ENCODE measurements around the gene FSCN2. TPM values are rescaled to one million over a fixed set of nuclear protein-coding genes. Genes with fewer than 3 reads are reported as not detected.

Gene FSCN2
- total RNA-seq, 1 experiment from 2014 or later, result 1.6 TPM

- no peak overlapping the region for H2AK5ac ChIP-seq (ENCODE audit: insufficient read length, low read length)
- no peak overlapping the region for H4K91ac ChIP-seq (ENCODE audit: insufficient read length, low read depth, low read length)
- Mint-ChIP-seq H3K27ac (no peak overlapping the region), H3K9me3 (no peaks in the 10 kb centered on the region), H3K4me3 (no peak overlapping the region), H3K36me3 (ENCODE audit: insufficient read depth in 1 of 3, low read depth in 3 of 3) (no peaks in the 10 kb centered on the region), H3K27me3 (ENCODE audit: low read depth) (peaks cover 31% of the 10 kb centered on the region), H3K4me1 (no peaks in the 10 kb centered on the region)
- H3K18ac ChIP-seq (ENCODE audit: insufficient read length, low read depth, low read length), result no peak overlapping the region
- H3T11ph ChIP-seq (ENCODE audit: low read length), result no peak overlapping the region
- no peaks in the 10 kb centered on the region for H3K23me2 ChIP-seq (ENCODE audit: insufficient read length, low read depth, low read length, poor library complexity, severe bottlenecking)
- H3K4me1 ChIP-seq (ENCODE audit: insufficient read depth, low read length), result no peaks in the 10 kb centered on the region
- no peak overlapping the region for H4K5ac ChIP-seq (ENCODE audit: insufficient read length, low read depth, low read length)
- no peak overlapping the region for H3K4me2 ChIP-seq (ENCODE audit: insufficient read depth, insufficient read length, low read length)
- no peak for DNase-seq
- H3K79me1 ChIP-seq (ENCODE audit: insufficient read depth, low read depth, low read length, poor library complexity, severe bottlenecking), result no peaks in the 10 kb centered on the region
- H3K4ac ChIP-seq (ENCODE audit: low read depth, low read length), result no peak overlapping the region
- H2BK120ac ChIP-seq (ENCODE audit: low read depth, low read length, poor library complexity, severe bottlenecking), result no peak overlapping the region
- no peak overlapping the region for H2BK20ac ChIP-seq (ENCODE audit: low read depth, low read length, poor library complexity, severe bottlenecking)
- no peak overlapping the region for H2BK15ac ChIP-seq (ENCODE audit: low read depth, low read length)
- H3K27me3 ChIP-seq (ENCODE audit: insufficient read depth, low read length), result no peaks in the 10 kb centered on the region; the same call in 1 of the 2 replicates
- no peak overlapping the region for H3K9ac ChIP-seq (ENCODE audit: extremely low read depth, insufficient read length, low read length)
- no peak overlapping the region for H3K23ac ChIP-seq (ENCODE audit: insufficient read length, low read depth, low read length)
- no peaks in the 10 kb centered on the region for H3K79me2 ChIP-seq (ENCODE audit: insufficient read depth, low read length)
- no peaks in the 10 kb centered on the region for H3K9me3 ChIP-seq (ENCODE audit: control insufficient read depth, low read depth, low read length)
- no peak overlapping the region for H2BK5ac ChIP-seq (ENCODE audit: insufficient read length, low read length)
- H2BK12ac ChIP-seq (ENCODE audit: insufficient read length, low read depth, low read length), result no peak overlapping the region
- no peak overlapping the region for H3K27ac ChIP-seq (ENCODE audit: insufficient read length, low read depth, low read length)
- no peak overlapping the region for H2AFZ ChIP-seq (ENCODE audit: low read length)
- no peak for TF ChIP-seq CTCF (conservative IDR thresholded peaks at IDR 0.05)
- H3K56ac ChIP-seq (ENCODE audit: insufficient read length, low read depth, low read length), result no peak overlapping the region
- H4K20me1 ChIP-seq (ENCODE audit: control insufficient read depth, insufficient read depth, insufficient read length), result peaks cover 3% of the 10 kb centered on the region
- WGBS (ENCODE audit: extremely low coverage, insufficient read length, low lambda C conversion rate), result no CpG with 5 or more reads among the region's 62 CpGs
- no peak overlapping the region for H4K8ac ChIP-seq (replicated peaks; ENCODE audit: insufficient read length, low read depth, low read length)
- no peak overlapping the region for H3K14ac ChIP-seq (ENCODE audit: insufficient read depth, low read length)
Measured at GRCh38 chr17:81528651-81529436, 667 bp downstream of the FSCN2 start.
